Measurements from ENCODE around the gene KLHDC7B. TPM values are rescaled to one million over a fixed set of nuclear protein-coding genes. Genes with fewer than 3 reads are reported as not detected.
A peak's percentile ranks its signal among the peaks of the same experiment; 100 is the strongest.

Gene KLHDC7B
- total and polyA plus RNA-seq, 2 of the 13 experiments (the other 11 are each of a cell fraction or from before 2014, with no cell fraction given) = 0.11 TPM; not detected in 1

GRCh38 chr22:50531546-50531961 is 14.1 kb upstream of the KLHDC7B start:
- ChIA-PET POLR2A (interaction anchor here (0.8 to 5.9 kb wide), 8 partner anchors 8 to 110 kb away, joined by 3 to 34 read pairs (median 6); partner anchors contain the start of genes KLHDC7B, LMF2, NCAPH2 and SYCE3), CTCF (ENCODE audit: low intra/inter-chr PET ratio, low total read pairs) (no interaction called here)
- ATAC-seq (peak; percentile 12), DNase-seq (ENCODE audit: low spot score) (no peak), FAIRE-seq (no peak)
- H3K27me3 ChIP-seq (ENCODE audit: control insufficient read depth in 1 of 2, insufficient read depth in 2 of 2, low read length in 2 of 2) = 0 out of 5 replicates have a peak, but pooled peaks cover 0 to 6% of the 10 kb centered on the region in 2 experiments
- H3K36me3 ChIP-seq (replicated peaks in 1 of 2; ENCODE audit: control insufficient read depth in 1 of 2, insufficient read depth in 2 of 2, low read length in 2 of 2) = no peaks in the 10 kb centered on the region
- peak overlapping the region; percentile 58 to 83 (median 74) for H3K4me3 ChIP-seq (replicated peaks in 1 of 3; ENCODE audit: insufficient read depth in 1 of 3, low read depth in 2 of 3, low read length in 3 of 3)
- H3K4me2 ChIP-seq (ENCODE audit: low read depth, low read length) = peak overlapping the region; percentile 84
- H4K20me1 ChIP-seq (ENCODE audit: insufficient read depth, low read length) = no peaks in the 10 kb centered on the region
- intact Hi-C loops (cut with micrococcal nuclease; ENCODE audit: unreplicated experiment) = no loop called here
- peak overlapping the region; percentile 74 for H3K27ac ChIP-seq (ENCODE audit: extremely low read length, insufficient read depth, low read length)
- in situ Hi-C loops (cut with HindIII; ENCODE audit: extremely low pct_ligation_motif_present, low pct_unique_long_range_greater_than_20kb) = loop anchor here (5.0 kb wide), 1 partner anchor 36 kb away; no protein-coding TSS in a partner anchor
- peak overlapping the region; percentile 73 for H3K9ac ChIP-seq (ENCODE audit: insufficient read depth, low read depth, low read length)
- peaks cover 74% of the 10 kb centered on the region for H3K4me1 ChIP-seq (ENCODE audit: insufficient read depth, low read length)
- WGBS (ENCODE audit: low lambda C conversion rate) = 0% methylated on average over 7 of the region's 44 CpGs
- no peak overlapping the region for H2AFZ ChIP-seq (ENCODE audit: low read length)
- peaks cover 2% of the 10 kb centered on the region for H3K79me2 ChIP-seq (ENCODE audit: insufficient read depth, low read length)
- BruUV-seq (replicated peaks) = no TSS peak
- no peaks in the 10 kb centered on the region for H3K9me3 ChIP-seq (ENCODE audit: low read length)
- TF ChIP-seq HNRNPK (IDR thresholded peaks at IDR 0.05; ENCODE audit: low read depth, low read length, poor library complexity, severe bottlenecking) (peak; percentile 70), ZNF574 (CRISPR knock-in tag; IDR thresholded peaks at IDR 0.05) (no peak), ZSCAN21 (CRISPR knock-in tag; IDR thresholded peaks at IDR 0.05; ENCODE audit: borderline replicate concordance) (no peak), DZIP1 (CRISPR knock-in tag; IDR thresholded peaks at IDR 0.05) (no peak), RXRB (CRISPR knock-in tag; IDR thresholded peaks at IDR 0.05; ENCODE audit: borderline replicate concordance) (no peak), ZNF501 (CRISPR knock-in tag; IDR thresholded peaks at IDR 0.05) (peak; percentile 34; the same call in 1 of the 2 replicates), RBFOX2 (IDR thresholded peaks at IDR 0.05; ENCODE audit: low read depth, low read length) (peak; percentile 33; the same call in 1 of the 2 replicates), CAMTA2 (CRISPR knock-in tag; IDR thresholded peaks at IDR 0.05; ENCODE audit: borderline replicate concordance) (0 out of 2 replicates have a peak, but pooled peaks have one; percentile 55), DNMT1 (CRISPR knock-in tag; IDR thresholded peaks at IDR 0.05) (0 out of 2 replicates have a peak, but pooled peaks have one; percentile 24), IKZF5 (CRISPR knock-in tag; IDR thresholded peaks at IDR 0.05) (0 out of 2 replicates have a peak, but pooled peaks have one; percentile 15), NFKB2 (CRISPR knock-in tag; IDR thresholded peaks at IDR 0.05; ENCODE audit: borderline replicate concordance) (0 out of 2 replicates have a peak, but pooled peaks have one; percentile 2), MAX (IDR thresholded peaks at IDR 0.05) (peak; percentile 51; the same call in 1 of the 2 replicates), MYNN (CRISPR knock-in tag; IDR thresholded peaks at IDR 0.05; ENCODE audit: low read depth) (no peak), NCOR1 (IDR thresholded peaks at IDR 0.05; ENCODE audit: borderline replicate concordance, low read length) (no peak), HOXA3 (CRISPR knock-in tag; IDR thresholded peaks at IDR 0.05) (peak; percentile 31; the same call in 1 of the 2 replicates), ZNF441 (CRISPR knock-in tag; IDR thresholded peaks at IDR 0.05; ENCODE audit: borderline replicate concordance) (0 out of 2 replicates have a peak, but pooled peaks have one; percentile 11), ZNF782 (CRISPR knock-in tag; IDR thresholded peaks at IDR 0.05; ENCODE audit: borderline replicate concordance) (0 out of 2 replicates have a peak, but pooled peaks have one; percentile 39)
